GM19463 (cell line): Measurements from ENCODE around the gene TBX21.
A peak's percentile ranks its signal among the peaks of the same experiment; 100 is the strongest.

ENCODE experiments used
- ATAC-seq: cut with Tn5 transposase; IDR thresholded peaks from one replicate; pipeline ENCODE4 v1.9.1; 2021; ENCODE audit warnings: mild to moderate bottlenecking, moderate library complexity; ENCODE audit not compliant: unreplicated experiment

TBX21 gene

GRCh38 chr17:47733047-47733673, at the start of gene TBX21:
TSS of gene TBX21 (plus strand) at chr17:47733236. CDS start at chr17:47733455, 219 bp downstream.
- peak; percentile 62 for ATAC-seq

GRCh38 chr17:47684025-47684424, 49.0 kb upstream of the TBX21 start:
- ATAC-seq, result no peak

- no peak for ATAC-seq
Observed at GRCh38 chr17:47684535-47685193, 48.4 kb upstream of the TBX21 start.

GRCh38 chr17:47685556-47686275, 47.3 kb upstream of the TBX21 start:
- ATAC-seq, result no peak

- ATAC-seq, result no peak
Observed at GRCh38 chr17:47686276-47686635, 46.8 kb upstream of the TBX21 start.

GRCh38 chr17:47686664-47687327, 46.2 kb upstream of the TBX21 start:
- ATAC-seq, result no peak

- no peak for ATAC-seq
Observed at GRCh38 chr17:47687328-47687690, 45.7 kb upstream of the TBX21 start.

- no peak for ATAC-seq
Observed at GRCh38 chr17:47687748-47688147, 45.3 kb upstream of the TBX21 start.

GRCh38 chr17:47690121-47690520, 42.9 kb upstream of the TBX21 start:
- no peak for ATAC-seq

GRCh38 chr17:47692137-47692894, 40.7 kb upstream of the TBX21 start:
- ATAC-seq, result no peak

- no peak for ATAC-seq
Observed at GRCh38 chr17:47692895-47693730, 39.9 kb upstream of the TBX21 start.

GRCh38 chr17:47693731-47694580, 39.1 kb upstream of the TBX21 start, which contains the start of gene TBKBP1:
TSS of gene TBKBP1 (plus strand) at chr17:47694161. CDS start at chr17:47696113, 1,952 bp downstream.
- ATAC-seq, result no peak

GRCh38 chr17:47694581-47695428, 38.2 kb upstream of the TBX21 start:
- no peak for ATAC-seq

GRCh38 chr17:47695429-47696376, 37.3 kb upstream of the TBX21 start:
- no peak for ATAC-seq

GRCh38 chr17:47696717-47697642, 36.1 kb upstream of the TBX21 start:
- no peak for ATAC-seq
